Motor neuron (in vitro differentiated cells): ENCODE results near the gene TAC4. TPM values are rescaled to one million over a fixed set of nuclear protein-coding genes. Genes with fewer than 3 reads are reported as not detected.

ENCODE experiments used
- ATAC-seq, 8 experiments: fragments of 200-7000 bp; cut with Tn5 transposase; replicated peaks in 6 of 8; 2 replicates each; pipeline ENCODE4 v1.8.0; 2021; ENCODE audit warnings: mild to moderate bottlenecking in 8 of 8, moderate library complexity in 8 of 8
- H3K27ac ChIP-seq, 2 donors: fragments of 250-450 bp; sonication (Bioruptor Pico); 2 replicates each; pipeline ENCODE4 v1.9.0; 2021; ENCODE audit warnings: antibody characterized with exemption in 2 of 2, mild to moderate bottlenecking in 2 of 2, moderate library complexity in 1 of 2
- H3K4me1 ChIP-seq, 2 donors: fragments of 250-450 bp; sonication (Bioruptor Pico); replicated peaks in 1 of 2; 2 replicates each; pipeline ENCODE4 v1.6.1; 2021; ENCODE audit warnings: antibody characterized with exemption in 2 of 2, mild to moderate bottlenecking in 2 of 2, moderate library complexity in 1 of 2
- H3K4me3 ChIP-seq, 5 donors: fragments of 250-450 bp; sonication (Bioruptor Pico); 2 replicates each; pipeline ENCODE4 v1.9.0; 2021; ENCODE audit warnings: antibody characterized with exemption in 5 of 5, mild to moderate bottlenecking in 5 of 5, moderate library complexity in 4 of 5
- WGBS, 10 experiments: fragments of 450-650 bp; shearing (Covaris generic); methylation state at CpG; one replicate each; pipeline ENCODE4 v1.0.0; 2022; 5-methylcytosine and 5-hydroxymethylcytosine counted together
- in situ Hi-C, 9 experiments: fragments of 400-800 bp; cut with MboI; loops; one replicate each; pipeline ENCODE4 v1.15.0; 2021; ENCODE audit warnings: low sequenced_read_pairs in 9 of 9, low pct_unique_long_range_greater_than_20kb in 2 of 9; ENCODE audit not compliant: unreplicated experiment in 9 of 9
- total RNA-seq, 8 experiments: library from RNA; unstranded; fragments of 300-600 nt; gene quantifications; 2 replicates each; pipeline versions ENCODE4 v1.2.3 to v1.2.4, GENCODE V29; 2022

The TAC4 gene
- total RNA-seq, 8 experiments from 2014 or later = 0.49 to 1.0 TPM; not detected in 6

- in situ Hi-C loops = loop anchor here in 3 of 9 experiments (10.0 to 25.0 kb wide), 2 partner anchors 136 to 144 kb away; partner anchors contain the start of gene DLX3 (in 3 of the 3)
- peaks cover 3 to 7% of the 10 kb centered on the region in 2 donors for H3K4me1 ChIP-seq
- H3K4me3 ChIP-seq = peak overlapping the region; percentile 8 to 33 (median 27)
- ATAC-seq = peak; percentile 36 to 64 (median 42)
- WGBS, 10 experiments = 0 to 20% (median 5%) methylated on average over 1 to 15 of the region's 61 CpGs; no CpG with 5 or more reads in 4 of the 10 experiments
- no peak overlapping the region for H3K27ac ChIP-seq
Measured at GRCh38 chr17:49850772-49851386, 3.0 kb upstream of the TAC4 start.

DNA sequence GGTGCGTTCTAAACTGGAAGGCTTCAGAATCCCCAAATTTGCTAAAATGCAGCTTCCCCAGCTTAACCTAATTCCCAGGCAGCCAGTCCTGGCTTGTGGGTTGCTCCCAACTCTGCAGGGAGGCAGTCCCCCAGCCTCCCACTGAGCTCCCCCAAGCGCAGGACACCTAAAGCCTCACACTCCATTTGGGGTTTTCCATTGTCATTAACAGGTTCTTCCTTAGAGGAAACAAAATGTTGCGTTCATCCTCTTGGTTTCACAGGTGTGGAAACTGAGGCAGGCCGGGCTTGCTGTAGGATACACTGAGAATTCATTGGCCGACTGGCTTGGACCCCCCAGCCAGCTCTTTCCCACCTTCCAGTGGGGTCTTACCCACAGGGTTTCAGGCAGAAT, 2.3 kb upstream of the TAC4 start:
- in situ Hi-C loops = loop anchor here in 3 of 9 experiments (10.0 to 25.0 kb wide), 2 partner anchors 137 to 145 kb away; partner anchors contain the start of gene DLX3 (in 3 of the 3)
- Histone ChIP-seq H3K27ac (no peak overlapping the region), H3K4me3 (no peak overlapping the region), H3K4me1 (peaks cover 3 to 7% of the 10 kb centered on the region in 2 donors)
- no peak for ATAC-seq
- WGBS, 10 experiments = 58 to 100% (median 93%) methylated on average over 1 to 3 of the region's 5 CpGs; no CpG with 5 or more reads in 5 of the 10 experiments

DNA sequence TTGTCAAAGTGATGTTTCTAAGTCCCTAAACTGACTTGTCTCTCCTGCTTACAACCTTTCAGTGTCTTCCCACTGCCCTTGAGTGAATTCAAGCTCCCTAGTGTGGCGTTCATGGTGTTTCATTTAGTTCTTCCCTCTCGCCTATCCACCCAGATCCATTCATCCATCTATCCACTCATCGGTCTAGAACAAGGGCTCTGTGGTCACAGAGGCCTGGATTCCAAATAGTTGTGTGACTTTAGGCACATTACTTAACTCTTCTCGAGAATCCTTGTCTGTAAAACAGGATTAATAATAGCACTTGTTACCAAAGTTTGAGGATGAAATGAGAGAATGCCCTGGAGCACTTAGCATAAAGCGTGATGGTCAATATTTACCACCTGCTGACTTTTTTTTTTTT, 870 bp upstream of the TAC4 start:
- in situ Hi-C loops = loop anchor here in 1 of 9 experiments (25.0 kb wide), 1 partner anchor 286 kb away; no protein-coding TSS in a partner anchor
- WGBS, 10 experiments = 42 to 95% (median 83%) methylated on average over 1 to 5 of the region's 5 CpGs; no CpG with 5 or more reads in 1 of the 10 experiments
- no peak overlapping the region for H3K4me3 ChIP-seq
- ATAC-seq = no peak
- H3K4me1 ChIP-seq = peaks cover 3 to 7% of the 10 kb centered on the region in 2 donors
- H3K27ac ChIP-seq = no peak overlapping the region

GRCh38 chr17:49846938-49847712, 744 bp downstream of the TAC4 start:
- ATAC-seq = no peak
- in situ Hi-C loops = loop anchor here in 1 of 9 experiments (25.0 kb wide), 1 partner anchor 285 kb away; no protein-coding TSS in a partner anchor
- H3K4me1 ChIP-seq = peaks cover 3 to 7% of the 10 kb centered on the region in 2 donors
- no peak overlapping the region for H3K27ac ChIP-seq
- WGBS, 10 experiments = 20 to 100% (median 75%) methylated on average over 1 to 5 of the region's 9 CpGs; no CpG with 5 or more reads in 1 of the 10 experiments
- H3K4me3 ChIP-seq = no peak overlapping the region

- WGBS, 10 experiments = 0 to 83% (median 57%) methylated on average over 1 to 3 of the region's 3 CpGs; no CpG with 5 or more reads in 5 of the 10 experiments
- H3K4me1 ChIP-seq = peaks cover 0 to under 1% of the 10 kb centered on the region in 2 donors
- H3K4me3 ChIP-seq = no peak overlapping the region
- in situ Hi-C loops = loop anchor here in 1 of 9 experiments (25.0 kb wide), 1 partner anchor 283 kb away; no protein-coding TSS in a partner anchor
- peak in 6 of 8 experiments; percentile 40 to 89 (median 79) for ATAC-seq
- H3K27ac ChIP-seq = no peak overlapping the region
Measured at GRCh38 chr17:49845321-49845720, 2.5 kb downstream of the TAC4 start.

- WGBS, 10 experiments = 50 to 100% (median 79%) methylated on average over 1 to 3 of the region's 6 CpGs; no CpG with 5 or more reads in 5 of the 10 experiments
- no peak overlapping the region for H3K27ac ChIP-seq
Measured at GRCh38 chr17:49843774-49844350, 4.0 kb downstream of the TAC4 start.

GRCh38 chr17:49842846-49843245, 5.0 kb downstream of the TAC4 start:
- WGBS, 10 experiments = 67 to 98% (median 87%) methylated on average over 2 to 6 of the region's 6 CpGs; no CpG with 5 or more reads in 1 of the 10 experiments

More at GRCh38 chr17:49843774-49844350, 4.0 kb downstream of the TAC4 start:
- Histone ChIP-seq H3K4me3 (no peak overlapping the region), H3K4me1 (no peaks in the 10 kb centered on the region)
- in situ Hi-C loops = loop anchor here in 1 of 9 experiments (25.0 kb wide), 1 partner anchor 282 kb away; no protein-coding TSS in a partner anchor
- ATAC-seq = no peak

GRCh38 chr17:49842371-49842770, 5.5 kb downstream of the TAC4 start:
- ATAC-seq = no peak
- Histone ChIP-seq H3K27ac (no peak overlapping the region), H3K4me3 (no peak overlapping the region), H3K4me1 (no peaks in the 10 kb centered on the region)
- in situ Hi-C loops = loop anchor here in 1 of 9 experiments (25.0 kb wide), 1 partner anchor 280 kb away; no protein-coding TSS in a partner anchor
- 78 to 100% (median 90%) methylated on average over 1 to 3 of the region's 3 CpGs; no CpG with 5 or more reads in 6 of the 10 experiments for WGBS, 10 experiments

More at GRCh38 chr17:49842846-49843245, 5.0 kb downstream of the TAC4 start:
- ATAC-seq = no peak
- Histone ChIP-seq H3K4me1 (no peaks in the 10 kb centered on the region), H3K27ac (no peak overlapping the region), H3K4me3 (no peak overlapping the region)
- in situ Hi-C loops = loop anchor here in 1 of 9 experiments (25.0 kb wide), 1 partner anchor 281 kb away; no protein-coding TSS in a partner anchor

GRCh38 chr17:49841548-49841947, 6.3 kb downstream of the TAC4 start:
- Histone ChIP-seq H3K4me1 (no peaks in the 10 kb centered on the region), H3K27ac (no peak overlapping the region), H3K4me3 (no peak overlapping the region)
- 90 to 100% (median 100%) methylated on average over 1 to 2 of the region's 3 CpGs; no CpG with 5 or more reads in 4 of the 10 experiments for WGBS, 10 experiments
- in situ Hi-C loops = loop anchor here in 1 of 9 experiments (25.0 kb wide), 1 partner anchor 279 kb away; no protein-coding TSS in a partner anchor
- ATAC-seq = no peak

- no peak overlapping the region for H3K27ac ChIP-seq
- in situ Hi-C loops = loop anchor here in 1 of 9 experiments (25.0 kb wide), 1 partner anchor 277 kb away; no protein-coding TSS in a partner anchor
- H3K4me1 ChIP-seq = no peaks in the 10 kb centered on the region
- WGBS, 10 experiments = 80 to 100% (median 83%) methylated on average over 1 to 2 of the region's 5 CpGs; no CpG with 5 or more reads in 7 of the 10 experiments
- ATAC-seq = no peak
- H3K4me3 ChIP-seq = no peak overlapping the region
Measured at GRCh38 chr17:49839455-49839854, 8.4 kb downstream of the TAC4 start.

- no peak for ATAC-seq
- Histone ChIP-seq H3K4me1 (no peaks in the 10 kb centered on the region), H3K27ac (no peak overlapping the region), H3K4me3 (no peak overlapping the region)
- in situ Hi-C loops = loop anchor here in 1 of 9 experiments (25.0 kb wide), 1 partner anchor 274 kb away; no protein-coding TSS in a partner anchor
- WGBS, 10 experiments = 28 to 95% (median 82%) methylated on average over 2 to 13 of the region's 16 CpGs; no CpG with 5 or more reads in 1 of the 10 experiments
Measured at GRCh38 chr17:49836111-49837030, 11.5 kb downstream of the TAC4 start.
